Dermis microvascular lymphatic vessel endothelial cell (primary cell): ENCODE data around the gene KCNC4. TPM values are rescaled to one million over a fixed set of nuclear protein-coding genes. Genes with fewer than 3 reads are reported as not detected.

Experiments
- DNase-seq, 2 donors: peaks; one replicate each; pipeline versions ENCODE4 v3.0.0 to v3.0.0-alpha.2; 2010; ENCODE audit warnings: low read depth in 2 of 2
- total RNA-seq: library from RNA; depleted of rRNA; stranded (reverse); fragments of >200 nt; gene quantifications from 2 replicates; pipeline ENCODE4 v1.2.1, GENCODE V29; 2014

KCNC4 gene
- total RNA-seq, 1 donor from 2014 or later, result 0.77 TPM

- DNase-seq, result no peak
These were observed 20.5 kb downstream of the KCNC4 start for GRCh38 chr1:110230381-110231199.

DNA sequence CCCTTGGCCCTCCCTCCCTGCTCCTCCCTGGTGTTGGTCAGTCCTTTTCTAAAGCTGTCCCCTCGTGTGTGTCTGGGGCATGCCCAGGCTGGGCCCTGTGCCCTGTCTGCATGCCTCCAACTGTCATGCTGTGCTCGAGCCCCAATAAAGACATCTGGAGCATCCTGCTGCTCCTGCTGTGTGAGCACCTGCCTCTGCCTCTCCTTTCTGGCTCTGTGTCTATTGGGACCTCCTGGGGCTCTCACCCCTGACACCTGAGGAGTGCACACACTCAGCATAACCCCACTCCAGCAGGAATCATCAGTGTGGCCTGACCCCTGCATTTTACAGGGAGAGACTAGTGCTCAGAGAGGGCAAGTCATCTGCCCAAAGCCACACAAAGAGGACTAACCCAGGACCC, 23.7 kb downstream of the KCNC4 start:
- DNase-seq, result no peak

GRCh38 chr1:110234691-110235090, 24.6 kb downstream of the KCNC4 start:
- DNase-seq, result no peak

GRCh38 chr1:110235181-110235833, 25.2 kb downstream of the KCNC4 start:
- no peak for DNase-seq

- DNase-seq, result peak in 1 of 2 donors; percentile 48
These were observed 25.9 kb downstream of the KCNC4 start for GRCh38 chr1:110235834-110236682.

- DNase-seq, result no peak
These were observed 27.5 kb downstream of the KCNC4 start for GRCh38 chr1:110237386-110238152.

DNA sequence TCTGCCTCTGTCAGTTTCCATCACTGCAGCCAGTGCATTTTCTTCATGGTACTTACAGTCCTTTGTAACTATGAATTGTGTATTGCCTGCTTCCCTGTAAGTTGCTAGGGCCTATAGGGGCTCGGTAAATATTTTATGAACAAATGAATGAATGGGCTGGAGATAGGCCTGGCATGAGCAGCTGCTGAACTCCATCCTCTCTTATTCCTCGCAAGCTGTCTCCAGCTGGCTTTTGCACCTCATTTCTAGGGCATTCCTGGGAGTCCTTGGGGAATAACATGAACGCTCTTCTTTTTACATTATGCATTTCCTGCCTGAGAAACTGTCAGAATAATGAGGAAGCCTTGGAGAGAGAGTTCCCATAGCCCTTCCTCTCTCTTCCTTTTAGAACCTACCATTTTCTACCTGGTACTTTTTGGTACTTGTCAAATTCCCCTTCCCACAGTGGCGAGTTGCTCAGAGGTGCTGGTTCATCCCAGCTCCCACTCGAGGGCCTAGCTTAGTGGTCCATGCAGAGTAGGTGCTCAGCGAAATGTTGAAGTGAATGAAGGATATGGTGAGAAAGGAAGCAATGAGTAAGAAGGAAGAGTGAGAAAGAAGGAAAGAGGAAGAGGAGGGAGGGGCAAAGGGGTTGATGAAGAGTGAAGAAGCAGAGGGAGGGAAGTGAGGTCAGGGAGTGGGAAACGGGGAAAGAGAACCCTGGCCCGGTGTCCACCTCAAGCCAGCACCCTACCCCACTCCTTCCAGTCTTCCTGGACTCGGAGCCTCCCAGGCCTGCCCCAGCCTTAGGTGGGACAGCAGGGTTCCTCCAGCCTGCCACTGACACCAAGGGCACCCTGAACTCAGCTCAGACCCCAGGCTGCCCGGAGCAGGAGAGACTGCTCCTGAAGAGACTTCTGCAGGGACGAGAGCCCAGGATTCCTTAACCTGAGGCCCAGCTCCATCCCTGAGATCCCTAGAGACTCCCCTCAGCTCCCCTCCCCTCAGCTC, 29.6 kb downstream of the KCNC4 start:
- no peak for DNase-seq

- no peak for DNase-seq
These were observed 30.5 kb downstream of the KCNC4 start for GRCh38 chr1:110240476-110241210.

- DNase-seq, result no peak
These were observed 31.4 kb downstream of the KCNC4 start for GRCh38 chr1:110241516-110241915.

GRCh38 chr1:110242062-110242461, 31.9 kb downstream of the KCNC4 start:
- no peak for DNase-seq

DNA sequence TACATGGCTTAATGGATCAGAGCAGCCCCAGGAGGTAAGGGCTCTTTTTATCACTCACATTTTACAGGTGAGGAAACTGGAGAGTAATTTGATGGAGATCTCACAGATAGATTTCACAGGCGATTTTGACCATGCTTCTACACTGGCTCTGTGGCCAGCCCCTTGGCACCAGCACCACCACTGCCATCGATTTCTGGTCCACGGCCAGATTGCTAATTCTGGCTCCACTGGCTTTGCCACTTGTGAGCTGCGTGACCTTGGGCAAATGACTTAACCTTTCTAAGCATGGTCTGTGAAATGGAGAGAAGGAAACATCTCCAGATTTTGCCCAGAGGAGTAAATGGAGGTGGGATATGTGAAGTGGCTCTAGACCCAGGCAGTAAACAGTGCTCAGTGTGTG, 32.6 kb downstream of the KCNC4 start:
- no peak for DNase-seq

DNA sequence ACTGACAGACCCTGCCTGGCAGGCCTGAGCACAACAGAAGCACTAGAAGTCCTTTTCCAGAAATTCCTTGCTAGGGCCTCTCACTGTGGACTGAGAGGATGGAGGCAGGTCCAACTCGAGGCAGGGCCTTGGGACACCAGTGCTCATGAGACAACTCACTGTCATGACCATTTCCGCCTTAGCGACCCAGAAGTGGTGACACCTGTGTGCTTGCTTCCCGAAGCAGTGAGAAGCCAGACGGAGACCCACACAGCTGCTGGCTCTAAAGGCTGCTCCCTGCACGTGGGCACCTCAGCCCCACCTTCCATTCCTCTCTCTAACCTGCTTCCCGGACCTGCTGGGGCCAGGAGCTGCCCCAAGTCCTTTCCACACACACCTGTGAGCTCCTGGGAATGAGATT, 33.0 kb downstream of the KCNC4 start:
- DNase-seq, result no peak

DNA sequence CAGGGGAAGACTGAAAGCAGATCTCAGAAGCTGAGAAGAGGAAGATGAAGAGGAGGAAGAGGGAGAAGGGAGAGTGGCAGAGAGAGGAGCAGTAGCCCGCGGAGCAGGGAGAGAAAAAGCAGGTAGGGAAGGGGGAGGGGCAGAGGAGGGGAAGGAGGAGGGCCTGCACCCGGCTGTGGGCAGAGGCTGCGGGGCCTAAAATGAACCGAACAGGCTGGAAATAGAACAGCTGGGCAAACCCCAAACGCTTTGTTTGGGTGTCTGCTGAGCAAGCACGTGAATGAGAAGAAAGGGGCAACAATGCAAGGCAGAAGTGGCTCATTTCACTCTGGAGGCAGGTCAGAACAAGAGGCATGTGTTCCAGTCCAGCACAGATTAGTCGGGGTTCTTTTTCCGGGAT, 33.5 kb downstream of the KCNC4 start:
- DNase-seq, result no peak

- DNase-seq, result no peak
These were observed 35.9 kb downstream of the KCNC4 start for GRCh38 chr1:110245876-110246620.

DNA sequence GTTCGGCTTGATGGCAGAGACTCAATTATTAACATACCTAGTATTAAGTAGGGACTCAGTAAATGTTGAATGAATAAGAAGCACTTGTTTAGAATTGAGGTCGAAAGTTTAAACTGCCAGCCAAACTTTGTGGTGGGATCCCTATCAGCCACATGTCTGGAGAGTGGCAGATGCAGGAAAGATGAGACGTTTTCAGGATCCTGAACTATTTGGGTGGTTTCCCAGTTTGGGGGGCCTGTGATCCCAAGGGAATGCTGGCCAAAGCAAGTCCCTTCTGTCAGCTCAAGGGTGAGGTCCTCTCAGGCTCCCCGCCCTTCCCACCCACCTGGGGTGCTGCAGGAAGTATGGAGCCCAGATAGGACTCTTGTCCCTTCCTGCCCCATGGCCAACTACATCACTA, 38.6 kb downstream of the KCNC4 start:
- no peak for DNase-seq

DNA sequence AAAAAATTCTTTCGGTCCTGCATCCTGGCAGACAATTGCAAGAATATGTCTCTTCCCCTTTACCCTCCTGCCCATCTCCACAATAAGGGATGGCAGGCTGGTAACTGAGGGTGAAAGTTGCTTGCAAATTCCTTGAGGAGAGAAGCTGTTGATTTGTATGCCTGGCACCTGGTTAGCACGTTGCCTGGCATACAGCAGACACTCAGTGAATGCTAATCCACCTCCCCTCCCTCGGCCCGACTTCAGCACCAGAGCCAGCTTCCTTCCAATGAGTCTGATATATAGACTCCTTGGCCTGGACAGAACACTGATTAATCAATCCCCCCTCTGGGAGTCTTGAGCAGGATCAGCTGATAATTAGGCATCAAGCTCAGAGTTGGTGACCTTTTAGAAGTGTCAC, 39.1 kb downstream of the KCNC4 start:
- DNase-seq, result no peak

DNA sequence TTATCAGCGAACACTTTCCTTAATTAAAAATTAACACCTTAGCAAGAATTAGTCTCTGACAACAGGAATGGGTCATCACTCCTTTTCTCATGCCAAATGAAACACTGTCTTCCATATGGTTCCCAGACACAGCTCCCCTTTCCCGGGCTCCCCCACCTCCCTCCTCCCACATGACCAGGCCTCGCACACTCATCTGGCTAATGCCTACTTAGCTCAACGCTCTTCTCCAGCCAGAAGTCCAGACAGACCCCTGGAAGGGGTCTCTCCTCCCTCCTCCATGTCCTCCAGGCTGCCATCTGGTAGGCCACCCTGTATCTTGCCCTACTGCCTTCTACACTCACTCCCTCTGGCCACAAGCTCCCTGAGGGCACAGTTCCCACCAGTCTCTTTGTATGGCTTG, 39.9 kb downstream of the KCNC4 start:
- no peak for DNase-seq

GRCh38 chr1:110250749-110251148, 40.6 kb downstream of the KCNC4 start:
- DNase-seq, result no peak

DNA sequence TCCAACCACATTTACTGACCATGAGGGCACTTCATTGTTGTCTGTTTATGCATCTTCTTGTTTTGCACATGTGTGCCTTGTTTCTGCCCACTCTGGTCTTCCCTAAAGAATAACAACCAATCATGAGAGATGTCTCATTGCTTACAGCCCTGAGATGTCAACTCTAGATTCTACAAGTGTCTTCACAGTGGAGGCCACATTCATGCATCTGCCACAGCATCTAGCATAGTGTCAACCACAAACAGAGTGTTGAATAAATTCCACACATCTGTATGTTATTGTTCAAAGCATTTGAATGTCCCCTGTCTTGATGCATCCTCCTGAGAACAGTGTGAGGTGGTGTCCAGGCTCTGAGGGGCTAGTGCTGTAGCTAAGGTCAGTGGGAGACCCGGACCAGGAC, 43.1 kb downstream of the KCNC4 start:
- no peak for DNase-seq
